Measurements from ENCODE around the gene THBS1.

The THBS1 gene

DNA sequence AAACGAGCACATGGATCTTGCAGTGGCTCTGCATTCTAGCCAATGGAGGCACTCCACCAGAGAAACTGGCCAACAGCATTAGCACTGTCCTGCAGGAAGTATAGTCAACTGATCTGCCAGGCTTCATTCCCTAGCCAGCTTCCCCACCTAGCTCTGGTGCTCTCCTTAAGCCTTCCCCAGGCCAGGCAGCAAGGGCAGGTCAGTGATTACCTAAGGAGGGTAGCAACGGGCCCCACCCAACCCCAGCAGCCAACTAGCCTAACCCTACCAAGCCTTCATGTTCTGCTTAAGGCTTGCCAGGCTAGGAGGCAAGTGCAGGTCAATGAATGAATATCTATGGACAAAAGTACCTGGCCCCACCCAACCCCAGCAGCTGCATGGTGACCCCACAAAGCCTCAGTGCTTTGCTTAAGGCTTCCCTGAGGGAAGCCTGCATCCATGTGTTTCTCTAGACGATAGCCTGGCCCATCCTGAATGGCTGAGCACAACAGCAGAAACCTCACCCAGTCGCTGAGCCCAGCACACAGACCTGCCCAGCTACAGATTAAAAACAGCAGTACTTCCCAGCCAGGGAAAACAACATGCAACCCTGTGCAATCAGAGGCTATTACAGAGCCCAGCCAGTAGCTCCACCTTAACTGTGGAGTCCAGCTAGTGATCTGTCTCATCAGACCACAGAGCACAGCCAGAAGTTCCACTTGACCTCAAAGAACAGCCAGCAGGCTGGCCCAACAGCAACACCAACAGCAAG is 28.5 kb downstream of the THBS1 start:
- DNase-seq, result no peak

DNA sequence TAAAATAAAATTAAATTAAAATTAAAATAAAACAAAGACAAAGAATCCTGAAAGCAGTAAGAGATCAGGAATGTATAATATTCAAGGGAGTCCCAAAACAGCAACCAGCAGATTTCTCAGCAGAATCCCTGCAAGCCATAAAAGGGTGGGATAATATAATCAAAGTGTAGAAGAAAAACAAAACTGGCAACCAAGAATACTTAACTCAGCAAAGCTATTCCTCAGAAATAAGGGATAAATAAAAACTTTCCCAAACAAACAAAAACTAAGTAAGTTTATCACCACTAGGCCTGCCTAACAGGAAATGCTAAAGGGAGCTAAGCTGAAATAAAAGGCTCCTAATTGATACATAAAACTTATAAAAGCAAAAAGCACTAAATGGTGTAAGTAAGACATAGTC is 29.8 kb downstream of the THBS1 start:
- DNase-seq, result no peak

- no peak for DNase-seq
Observed at GRCh38 chr15:39613271-39613670, 32.4 kb downstream of the THBS1 start.

DNA sequence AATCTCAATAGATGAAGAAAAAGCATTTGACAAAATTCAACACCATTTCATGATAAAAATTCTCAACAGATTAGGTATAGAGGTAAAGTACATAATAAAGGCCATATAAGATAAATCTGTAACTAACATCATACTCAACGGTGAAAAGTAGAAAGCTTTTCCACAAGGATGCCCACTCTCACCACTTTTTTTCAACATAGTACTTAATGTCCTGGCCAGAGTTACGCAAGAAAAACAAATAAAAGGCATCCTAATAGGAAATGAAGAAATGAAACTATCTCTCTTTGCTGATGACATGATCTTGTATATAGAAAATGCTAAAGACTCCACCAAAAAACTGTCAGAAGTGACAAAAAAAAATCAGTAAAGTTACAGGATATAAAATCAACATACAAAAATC is 33.0 kb downstream of the THBS1 start:
- no peak for DNase-seq

- no peak for DNase-seq
Observed at GRCh38 chr15:39616731-39617455, 36.0 kb downstream of the THBS1 start.

GRCh38 chr15:39618063-39618823 is 37.4 kb downstream of the THBS1 start:
- DNase-seq, result no peak

DNA sequence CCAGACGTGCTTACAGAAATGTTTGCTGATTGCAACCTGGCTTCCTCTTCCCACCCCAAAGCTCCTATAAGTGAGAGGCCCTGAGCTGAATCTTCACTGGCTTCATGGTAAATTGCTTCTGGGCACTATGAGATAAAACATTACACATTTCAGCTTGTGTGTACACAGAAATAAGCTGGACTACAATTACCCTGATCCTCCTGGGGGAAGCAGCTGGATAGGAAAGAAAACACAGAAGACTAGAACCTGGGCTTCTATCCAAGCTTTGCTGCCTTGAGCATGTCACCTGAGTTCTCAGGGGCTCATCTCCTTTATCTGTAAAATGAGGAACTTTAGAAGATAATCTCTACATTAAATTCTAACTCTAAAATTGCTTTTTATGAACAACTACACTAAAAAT is 40.3 kb downstream of the THBS1 start:
- DNase-seq, result no peak

- no peak for DNase-seq
Observed at GRCh38 chr15:39621976-39622375, 41.1 kb downstream of the THBS1 start.

DNA sequence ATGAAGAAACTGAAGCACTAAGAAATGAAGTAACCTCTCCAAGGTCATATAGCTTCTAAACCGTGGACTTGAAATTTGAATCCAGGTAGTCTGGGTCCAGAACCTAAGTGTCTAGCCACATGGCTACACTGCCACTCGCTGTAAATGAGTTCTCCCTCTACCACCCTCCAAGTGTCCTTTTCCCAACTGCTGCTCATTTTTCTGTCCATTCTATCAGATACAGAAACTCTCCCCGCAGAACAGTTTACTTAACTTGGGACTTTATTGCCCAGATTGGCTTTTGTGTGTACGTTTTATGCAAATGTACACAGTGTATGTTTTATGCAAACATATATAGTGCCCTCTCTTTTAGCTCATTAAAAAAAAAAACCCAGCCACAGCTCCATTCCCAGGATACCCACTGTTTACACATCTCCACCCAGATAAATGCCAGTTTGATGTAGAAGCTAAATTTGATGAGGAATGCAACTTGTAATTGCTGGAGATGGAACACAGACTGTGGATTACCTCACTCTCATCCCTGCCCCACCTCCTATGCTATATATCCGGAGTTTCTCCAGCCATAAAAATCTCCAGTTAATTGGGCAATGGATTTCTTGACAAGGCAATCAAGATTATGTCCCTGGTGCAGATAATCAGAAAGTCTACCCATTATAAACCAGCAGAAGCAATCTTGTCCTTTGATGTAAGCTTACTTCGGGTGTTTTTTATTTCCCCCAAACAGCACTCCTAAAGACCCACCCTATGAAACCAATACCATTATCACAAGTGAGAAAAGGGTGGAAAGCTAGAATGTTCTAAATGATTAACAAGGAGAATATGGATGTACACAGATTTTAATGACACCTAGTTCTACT is 42.0 kb downstream of the THBS1 start:
- DNase-seq, result no peak

DNA sequence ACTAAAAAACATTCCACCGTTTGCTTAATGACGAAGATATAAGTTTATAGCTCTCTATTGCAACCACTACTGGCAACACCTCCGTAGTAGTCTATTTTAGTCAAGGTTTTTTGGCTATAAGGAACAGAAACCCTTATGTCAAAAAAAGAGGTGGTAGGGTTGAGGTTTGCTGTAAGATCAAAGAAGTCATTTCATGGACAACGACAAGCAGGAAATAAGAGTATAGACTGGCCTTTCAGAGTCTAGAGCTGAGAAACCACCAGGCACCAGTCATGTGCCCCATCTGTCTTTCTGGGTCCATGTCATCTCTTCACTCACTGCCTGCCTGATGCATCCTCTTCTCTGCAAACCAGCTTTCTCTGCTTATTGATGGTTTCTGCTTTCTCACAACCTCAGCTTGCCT is 42.7 kb downstream of the THBS1 start:
- DNase-seq, result no peak

GRCh38 chr15:39624806-39625205 is 43.9 kb downstream of the THBS1 start:
- peak; percentile 8 for DNase-seq

DNA sequence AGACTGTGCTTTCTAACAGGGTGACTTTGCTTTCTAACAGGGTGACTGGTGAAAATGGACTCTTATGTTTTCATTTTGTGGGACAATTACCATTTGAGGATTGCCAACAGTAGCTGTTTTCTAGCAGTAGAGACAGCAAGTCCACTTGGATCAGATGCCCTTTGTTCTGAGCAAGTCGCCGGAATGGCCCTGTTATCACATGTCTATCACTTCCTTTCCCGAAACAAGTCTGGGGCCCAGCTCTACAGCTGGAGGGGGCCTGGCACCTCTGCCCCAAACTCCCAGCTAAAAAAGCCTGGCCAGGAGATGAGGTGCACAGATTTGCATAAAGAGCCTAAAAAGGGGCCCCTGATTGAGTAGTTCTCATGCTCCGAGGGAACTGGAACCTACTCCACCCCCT is 44.6 kb downstream of the THBS1 start:
- DNase-seq, result no peak

- no peak for DNase-seq
Observed at GRCh38 chr15:39625856-39626255, 45.0 kb downstream of the THBS1 start.

- no peak for DNase-seq
Observed at GRCh38 chr15:39627451-39628143, 46.7 kb downstream of the THBS1 start.

DNA sequence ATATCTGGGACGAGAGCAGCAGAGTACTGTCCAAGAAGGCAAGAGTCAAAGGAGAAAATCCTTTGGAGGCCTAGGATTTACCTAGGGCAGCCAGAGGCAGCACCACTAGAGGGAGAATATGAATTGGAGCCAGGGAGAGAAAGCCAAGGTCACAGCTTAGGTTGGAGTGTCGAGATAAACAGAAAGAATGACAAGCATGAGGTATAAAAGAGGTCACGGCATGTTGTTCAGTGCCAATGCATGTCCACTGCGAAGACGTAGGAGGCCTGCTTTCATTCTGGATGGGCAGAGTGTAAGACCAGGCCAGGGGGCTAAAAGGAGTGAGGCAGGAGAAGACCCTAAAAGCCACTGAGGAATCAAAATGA is 47.2 kb downstream of the THBS1 start:
- DNase-seq, result no peak

- DNase-seq, result no peak
Observed at GRCh38 chr15:39628546-39629257, 47.8 kb downstream of the THBS1 start.

- DNase-seq, result peak; percentile 44
Observed at GRCh38 chr15:39629371-39629770, 48.5 kb downstream of the THBS1 start.

GRCh38 chr15:39629906-39630305 is 49.0 kb downstream of the THBS1 start:
- no peak for DNase-seq

DNA sequence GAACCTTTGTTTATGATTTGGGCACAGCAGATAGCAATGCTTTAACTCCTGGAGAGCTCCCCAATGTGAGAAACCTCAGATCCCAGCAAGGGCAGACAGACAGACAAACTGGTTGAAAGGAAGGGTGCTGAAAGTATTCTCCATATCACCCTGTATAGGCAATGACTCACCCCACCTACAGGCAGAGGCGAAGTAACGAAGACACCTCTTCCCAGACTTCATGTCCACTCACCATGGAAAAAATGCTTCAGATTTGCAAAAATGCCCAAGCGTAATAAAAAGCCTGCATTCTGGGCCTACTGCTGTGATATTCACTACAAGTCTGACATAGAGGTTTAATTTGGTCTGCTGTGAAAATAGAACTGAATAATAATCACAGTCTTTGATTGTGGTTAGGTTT is 50.5 kb downstream of the THBS1 start:
- DNase-seq, result no peak

DNA sequence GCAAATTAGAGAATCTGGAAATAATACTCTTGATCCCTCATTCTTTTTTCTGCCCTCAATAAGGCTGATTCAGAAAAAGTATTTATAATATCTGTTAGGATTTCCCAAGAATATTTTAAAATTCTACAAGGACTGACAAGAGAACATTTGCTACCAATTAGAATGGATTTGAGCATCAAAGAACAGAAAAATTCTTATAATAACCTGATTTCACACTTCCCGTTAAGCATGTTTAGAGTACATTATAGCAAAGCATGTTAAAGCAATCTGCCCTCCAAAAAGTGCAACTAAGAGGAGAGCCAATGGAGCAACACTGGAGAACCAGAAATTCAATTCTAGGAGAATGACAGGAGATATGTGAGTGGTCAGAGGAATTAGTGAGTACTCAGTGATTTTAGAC is 57.2 kb downstream of the THBS1 start:
- no peak for DNase-seq

DNA sequence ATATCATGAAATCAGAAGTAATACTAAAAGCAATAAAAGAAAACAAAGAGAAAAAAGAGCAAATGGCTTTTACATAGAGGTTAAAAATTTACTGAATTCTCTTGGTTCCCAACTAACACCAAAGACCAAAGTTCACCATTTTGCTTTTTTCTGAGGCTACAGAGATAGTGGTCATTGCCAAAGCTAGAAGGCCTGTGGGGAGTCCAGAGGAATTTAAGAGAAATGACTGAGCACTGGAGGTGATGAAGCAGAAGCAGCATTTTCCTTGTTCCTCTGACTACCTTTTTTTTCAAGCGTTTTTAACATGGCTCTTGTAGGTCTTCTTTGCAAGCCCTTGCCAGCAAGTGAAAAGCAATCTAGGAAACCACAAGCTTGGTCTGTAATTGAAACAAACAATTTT is 58.2 kb downstream of the THBS1 start:
- no peak for DNase-seq

- no peak for DNase-seq
Observed at GRCh38 chr15:39640665-39641064, 59.8 kb downstream of the THBS1 start.
